ENCODE results near the gene APCDD1L.

APCDD1L gene

DNA sequence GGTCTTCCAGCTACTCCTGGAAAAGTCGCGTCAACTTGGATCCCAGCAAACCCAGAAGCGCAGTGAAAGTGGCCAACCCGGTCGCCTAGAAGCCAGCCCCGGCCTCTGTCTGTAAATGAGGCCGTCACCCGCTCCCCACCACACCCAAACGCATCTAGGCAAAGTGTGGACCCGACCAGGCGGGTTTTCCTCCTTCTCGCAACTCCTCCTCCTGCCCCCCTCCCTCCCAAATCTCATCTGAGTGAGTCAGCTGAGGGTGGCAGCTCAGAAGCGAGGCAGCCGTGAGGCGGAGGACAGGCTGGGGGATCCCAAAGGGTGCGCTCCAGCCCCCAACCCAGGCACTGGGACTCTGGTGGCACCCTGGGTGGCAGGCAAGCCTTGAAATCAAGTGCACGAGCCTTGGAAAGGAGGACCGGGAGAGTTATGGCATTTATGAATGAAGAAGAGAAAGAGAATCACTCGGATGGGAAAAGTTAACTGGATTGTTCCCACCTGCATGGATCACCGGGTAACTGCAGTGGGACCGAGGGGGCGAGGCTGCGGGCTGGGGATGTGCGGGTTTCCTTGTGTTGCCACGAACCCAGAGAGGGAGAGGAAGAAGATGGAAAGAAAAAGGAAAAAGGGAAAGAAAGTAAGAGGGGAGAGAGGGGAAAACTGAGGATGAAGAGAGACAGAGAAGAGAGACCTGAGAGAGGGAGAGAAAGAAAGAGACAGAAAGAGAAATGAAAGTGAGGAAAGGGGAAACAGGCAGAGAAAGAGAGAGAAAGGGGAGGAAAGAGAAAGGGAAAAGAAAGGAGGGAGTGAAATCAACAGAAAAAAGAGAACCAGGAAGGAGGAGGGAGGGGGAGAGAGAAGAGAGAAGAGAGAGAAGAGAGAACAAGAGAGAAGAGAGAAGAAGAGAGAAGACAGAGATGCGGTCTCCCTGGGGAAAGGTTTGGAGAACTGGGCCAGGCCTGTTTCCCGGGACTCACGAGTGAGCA, at the start of gene APCDD1L:
Gene APCDD1L, minus strand, starts transcription at position 167 of the 980 bp plus-strand sequence. CDS start 692 bp downstream, outside the sequence.
- no peak for DNase-seq

- no peak for DNase-seq
Observed at GRCh38 chr20:58559368-58559729, 44.1 kb upstream of the APCDD1L start.

- no peak for DNase-seq
Observed at GRCh38 chr20:58558486-58559367, 43.5 kb upstream of the APCDD1L start.

DNA sequence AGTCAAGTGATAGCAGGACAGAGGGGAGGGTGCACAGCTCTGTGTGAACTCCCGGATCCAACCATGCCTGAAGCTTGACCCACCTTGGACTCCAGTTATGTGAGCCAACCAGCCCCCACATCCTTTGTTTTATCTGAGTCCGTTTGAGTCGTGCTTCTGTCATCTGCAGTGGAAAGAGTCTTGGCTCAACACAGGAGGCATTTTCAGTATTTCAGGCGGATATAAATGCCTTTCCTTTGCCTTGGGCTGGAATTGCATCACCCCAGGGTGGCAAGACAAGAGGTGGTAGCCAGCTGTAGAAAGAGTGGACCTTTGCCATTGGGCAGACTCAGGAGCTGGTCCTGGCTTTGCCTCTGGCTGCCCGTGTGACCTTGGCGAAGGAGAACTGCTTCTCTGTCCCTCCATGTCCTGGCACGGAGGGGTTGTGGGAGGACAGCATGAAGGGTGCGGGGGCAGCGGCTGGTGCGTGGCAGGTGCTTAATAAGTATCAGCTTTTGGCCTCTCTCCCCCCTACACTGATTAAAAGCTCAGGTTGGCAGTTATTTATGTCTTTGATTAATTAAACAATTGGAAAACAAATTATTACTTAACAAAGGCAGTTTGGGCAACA, 42.6 kb upstream of the APCDD1L start:
- no peak for DNase-seq

DNA sequence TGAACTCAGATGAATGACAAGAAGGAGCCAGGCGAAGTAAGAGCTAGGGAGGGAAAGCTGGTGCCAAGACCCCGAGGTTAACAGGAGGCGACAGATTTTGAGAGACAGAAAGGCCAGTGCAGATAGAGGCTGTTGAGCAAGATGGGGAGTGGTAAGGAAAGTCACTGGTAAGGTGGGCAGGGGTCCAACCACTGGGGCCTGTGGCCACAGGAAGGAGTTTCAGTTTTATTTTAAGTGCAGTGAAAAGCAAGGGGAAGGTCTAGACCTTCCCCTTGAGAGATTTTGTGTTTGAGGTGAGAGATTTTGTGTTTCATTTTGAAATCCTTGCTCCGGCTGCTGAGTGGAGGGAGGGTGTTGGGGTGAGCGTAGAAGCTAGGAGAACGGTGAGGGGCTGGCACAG, 41.8 kb upstream of the APCDD1L start:
- DNase-seq = no peak

- DNase-seq = no peak
Observed at GRCh38 chr20:58555078-58555765, 40.0 kb upstream of the APCDD1L start.

DNA sequence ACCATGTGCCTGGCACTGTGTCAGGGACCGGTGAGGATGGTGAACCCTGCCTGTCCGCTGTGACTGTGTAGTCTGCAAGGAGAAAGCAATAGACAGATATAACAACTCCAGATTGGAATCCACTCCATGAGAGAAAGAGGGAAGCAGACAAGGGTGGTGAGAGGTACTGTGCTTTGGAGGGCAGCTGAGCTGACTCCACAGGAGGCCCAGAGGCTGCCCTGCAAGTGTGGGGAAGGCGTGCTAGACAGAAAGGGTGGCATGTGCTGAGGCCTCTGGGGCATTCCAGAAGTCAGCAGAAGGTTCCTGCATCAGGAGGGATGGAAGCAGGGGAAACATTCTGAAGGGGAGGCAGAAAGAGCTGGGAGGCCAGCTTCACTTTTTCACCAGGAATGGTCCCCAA, 39.3 kb upstream of the APCDD1L start:
- no peak for DNase-seq

DNA sequence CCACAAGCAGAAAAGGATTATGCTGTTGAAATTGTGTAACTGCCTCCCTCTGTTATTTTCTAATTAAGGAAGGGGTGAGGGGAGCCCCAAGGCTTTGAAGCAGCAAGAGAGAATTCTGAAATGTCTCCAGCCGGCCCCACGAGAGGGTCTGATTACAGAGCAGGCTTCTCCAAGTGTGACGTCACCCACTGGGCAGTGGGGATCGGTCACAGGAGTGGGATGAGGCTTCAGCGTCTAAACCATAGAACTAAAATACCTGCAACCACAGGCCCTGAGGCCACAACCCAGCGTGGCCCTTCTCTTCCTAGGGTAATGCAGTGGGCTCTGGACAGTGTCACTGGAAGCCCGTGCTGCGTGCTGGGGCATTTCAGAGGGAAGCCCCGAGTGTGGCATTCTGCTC, 38.6 kb upstream of the APCDD1L start:
- DNase-seq = no peak

DNA sequence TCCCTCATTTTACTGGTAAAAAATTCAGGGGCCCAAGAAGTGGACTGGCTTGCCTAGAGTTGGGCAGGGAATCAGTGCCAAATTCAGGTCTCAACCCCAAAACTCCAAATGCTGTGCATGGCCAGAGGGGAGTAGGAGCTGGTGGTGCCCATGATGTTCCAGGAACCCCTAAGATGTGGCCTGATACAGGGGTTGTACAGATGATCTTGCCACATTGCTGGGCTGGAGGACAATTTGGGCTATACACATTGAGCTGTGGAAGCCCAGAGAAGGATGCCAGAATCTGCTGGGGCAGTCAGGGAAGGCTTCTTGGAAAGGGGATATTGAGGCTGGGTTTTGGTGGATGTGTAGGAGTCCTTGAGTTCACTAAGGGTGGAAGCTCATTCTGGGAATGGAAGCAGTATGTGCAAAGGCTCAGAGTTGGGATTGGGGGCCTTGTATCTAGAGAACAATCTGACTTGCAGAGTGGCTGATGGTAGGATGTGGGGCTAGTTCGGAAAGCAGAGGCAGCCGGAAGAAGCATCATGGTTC, 38.0 kb upstream of the APCDD1L start:
- no peak for DNase-seq

GRCh38 chr20:58552366-58552934, 37.3 kb upstream of the APCDD1L start:
- no peak for DNase-seq

GRCh38 chr20:58551631-58552030, 36.4 kb upstream of the APCDD1L start:
- DNase-seq = no peak

DNA sequence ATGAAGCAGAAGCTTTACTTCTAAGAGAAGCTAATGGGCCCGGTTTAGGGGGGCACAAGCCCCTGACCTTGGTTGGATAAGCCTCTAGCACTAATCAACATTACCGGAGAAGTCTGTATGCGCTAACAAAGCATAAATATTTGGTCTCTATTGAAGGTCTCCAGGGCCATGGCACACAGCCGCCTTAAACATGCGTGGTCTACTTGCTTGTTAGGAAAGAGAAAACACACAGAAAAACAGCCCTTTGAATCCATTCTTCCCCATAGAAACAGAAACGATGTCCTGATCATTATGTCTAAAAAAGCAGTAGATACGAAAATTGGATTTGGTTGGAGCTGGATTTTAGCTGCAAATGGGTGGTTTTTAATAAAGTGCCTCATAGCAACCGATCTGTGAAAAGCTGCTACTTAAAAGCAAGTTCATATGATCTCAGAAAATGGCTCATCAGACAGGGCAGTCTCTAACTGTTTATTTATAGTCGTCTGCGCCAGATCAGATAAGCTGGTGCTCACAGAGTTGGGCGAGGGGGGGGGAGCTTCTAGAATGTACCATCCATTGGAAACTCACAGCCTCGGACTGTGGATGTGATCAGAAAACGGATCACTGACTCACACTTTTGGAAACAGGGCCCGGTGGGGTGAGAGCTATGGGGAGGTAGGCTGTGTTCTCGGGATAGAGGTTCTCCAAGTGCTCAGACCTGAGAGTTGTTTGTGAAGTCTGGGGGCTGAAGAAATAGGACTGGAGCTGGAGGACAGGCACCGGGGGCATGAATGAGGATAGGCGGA, 35.3 kb upstream of the APCDD1L start:
- no peak for DNase-seq

GRCh38 chr20:58549231-58550209, 34.3 kb upstream of the APCDD1L start:
- DNase-seq = no peak

DNA sequence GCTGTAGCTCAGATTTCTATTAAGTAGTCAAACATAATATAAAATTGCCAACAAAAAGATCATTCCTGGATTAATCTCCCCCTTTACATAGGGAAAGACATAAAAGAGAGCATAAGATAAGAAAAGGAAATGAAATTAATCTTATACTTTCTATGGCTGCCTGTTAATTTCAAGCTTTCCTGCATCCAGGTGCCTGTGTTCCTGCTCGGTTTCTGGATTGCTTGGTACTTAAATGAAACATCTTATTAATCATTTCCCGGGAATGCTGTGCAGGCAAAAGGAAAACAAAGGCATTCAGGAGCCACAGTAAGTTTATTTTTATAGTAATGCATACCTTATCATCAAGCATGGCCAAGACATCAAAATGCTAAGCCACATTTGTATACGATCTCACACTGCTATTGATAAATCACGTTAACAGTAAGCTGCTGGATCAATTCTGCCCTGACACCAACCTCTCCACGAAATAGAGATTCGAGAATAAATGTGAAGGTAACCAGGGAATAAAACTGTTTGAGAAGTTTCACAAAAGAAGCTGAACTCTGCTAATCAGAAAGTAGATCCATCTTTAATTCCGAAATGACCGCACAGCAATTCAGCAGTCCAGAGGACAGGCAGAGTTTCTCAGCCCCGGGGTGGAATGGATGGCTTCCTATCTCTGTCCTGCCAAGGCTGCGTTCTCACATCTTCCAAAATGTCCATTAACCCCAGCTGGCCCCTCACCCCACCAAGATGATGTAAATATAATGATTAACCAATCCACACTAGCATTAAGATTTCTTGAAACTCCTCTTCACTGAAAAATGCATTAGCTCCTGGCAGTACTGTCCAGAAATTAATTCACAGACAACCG, 32.6 kb upstream of the APCDD1L start:
- no peak for DNase-seq

GRCh38 chr20:58546756-58547622, 31.8 kb upstream of the APCDD1L start:
- no peak for DNase-seq

DNA sequence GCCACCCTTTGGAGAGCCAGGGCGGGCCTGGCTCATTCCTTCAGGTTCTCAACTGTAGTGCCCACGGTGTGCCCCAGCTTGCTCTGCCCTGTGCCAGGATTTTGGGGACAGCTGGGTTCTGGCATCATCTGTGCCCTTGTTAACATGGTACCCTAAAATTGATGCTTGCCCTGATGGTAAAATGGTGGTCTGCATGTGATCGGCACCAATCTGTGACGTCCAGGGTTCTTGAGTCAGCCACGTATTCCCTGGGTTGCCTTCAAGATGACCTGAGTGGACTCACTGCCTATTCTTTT, 31.2 kb upstream of the APCDD1L start:
- no peak for DNase-seq

- DNase-seq = no peak
Observed at GRCh38 chr20:58545565-58546415, 30.6 kb upstream of the APCDD1L start.

Data from NCI-H2171 (cell line).